SH-SY5Y (cell line): ENCODE results near the gene DNM3.

ENCODE experiments used
- GATA2 ChIP-seq: IDR thresholded peaks from 2 replicates; pipeline ENCODE4 v1.6.1; 2011; ENCODE audit warnings: mild to moderate bottlenecking, low read depth, low read length
- GATA3 ChIP-seq: IDR thresholded peaks from 2 replicates; pipeline ENCODE4 v1.6.1; 2011; ENCODE audit warnings: low read depth, mild to moderate bottlenecking, low read length, moderate library complexity

GRCh38 chr1:172446547-172446946, 605.2 kb downstream of the DNM3 start:
- TF ChIP-seq GATA2 (no peak), GATA3 (no peak)
